GM10248 (cell line): ENCODE results near the gene SEPSECS.

Experiments
- CTCF ChIA-PET: fragments of 300-600 bp; sonication (Branson Sonifier 250); formaldehyde crosslinking; extraction: SDS; loops from one replicate; lab custom pipeline; 2021; ENCODE audit warnings: antibody characterized with exemption; lab: Yijun Ruan, JAX
- POLR2A ChIA-PET: fragments of 350-650 bp; sonication (Branson Sonifier 250); formaldehyde crosslinking; extraction: SDS; loops from one replicate; lab custom pipeline; 2020; ENCODE audit warnings: antibody characterized with exemption; lab: Yijun Ruan, JAX
- DNase-seq: peaks from one replicate; pipeline ENCODE4 v3.0.0; 2012; ENCODE audit errors: extremely low spot score
- CTCF ChIP-seq: IDR thresholded peaks from 2 replicates; pipeline ENCODE4 v1.5.1; 2012; ENCODE audit warnings: mild to moderate bottlenecking, low read depth; ENCODE audit errors: extremely low read depth, missing control alignments, control extremely low read depth

The SEPSECS gene

DNA sequence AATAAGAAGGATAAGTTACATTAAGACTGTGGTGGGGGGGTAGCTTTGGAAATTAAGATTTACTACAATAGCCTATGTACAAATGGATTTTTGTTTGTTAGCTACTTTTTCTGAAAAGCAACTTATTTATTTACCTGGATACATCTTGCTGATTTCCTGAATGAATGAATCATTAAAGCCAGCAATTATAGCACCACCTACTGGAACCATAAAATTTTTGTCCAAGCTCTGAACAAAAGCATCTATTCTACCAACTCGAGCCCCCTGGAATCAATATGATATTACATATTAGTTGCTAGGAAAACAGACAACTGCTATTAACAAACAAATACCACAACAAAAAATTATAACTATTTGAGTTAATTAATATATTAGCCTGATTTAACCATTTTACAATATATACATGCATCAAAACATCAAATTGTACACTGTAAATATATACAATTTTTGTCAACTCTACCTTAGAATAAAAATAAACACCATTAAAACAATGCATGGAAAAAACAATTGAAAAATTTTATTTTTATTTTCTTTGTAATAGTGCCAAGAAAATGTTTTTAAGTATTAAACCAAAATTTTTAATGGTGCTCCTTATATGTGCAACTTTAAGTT lies 15.3 kb downstream of the SEPSECS start:
- DNase-seq = peak; percentile 30
- ChIA-PET CTCF (interaction anchor here (0.8 to 2.6 kb wide), 21 partner anchors 8 to 223 kb away, joined by 3 to 37 read pairs (median 5); partner anchors contain the start of gene SEPSECS), POLR2A (no interaction called here)
- peak; percentile 53 for TF ChIP-seq CTCF

- ChIA-PET POLR2A (no interaction called here), CTCF (interaction anchor here (2.5 kb wide), 1 partner anchor 16 kb away, joined by 6 read pairs; no protein-coding TSS in a partner anchor)
- TF ChIP-seq CTCF = no peak
- DNase-seq = no peak
Observed at GRCh38 chr4:25142468-25142867, 17.8 kb downstream of the SEPSECS start.

- ChIA-PET CTCF (interaction anchor here (0.8 to 1.0 kb wide), 2 partner anchors 10 to 161 kb away, joined by 3 to 4 read pairs; no protein-coding TSS in a partner anchor), POLR2A (no interaction called here)
- no peak for TF ChIP-seq CTCF
- no peak for DNase-seq
Observed at GRCh38 chr4:25141592-25141991, 18.7 kb downstream of the SEPSECS start.

- no peak for TF ChIP-seq CTCF
- CTCF ChIA-PET = interaction anchor here (2.4 to 3.4 kb wide), 2 partner anchors 11 kb away, joined by 6 to 15 read pairs; no protein-coding TSS in a partner anchor
- POLR2A ChIA-PET = no interaction called here
- no peak for DNase-seq
Observed at GRCh38 chr4:25133132-25133531, 27.1 kb downstream of the SEPSECS start.

DNA sequence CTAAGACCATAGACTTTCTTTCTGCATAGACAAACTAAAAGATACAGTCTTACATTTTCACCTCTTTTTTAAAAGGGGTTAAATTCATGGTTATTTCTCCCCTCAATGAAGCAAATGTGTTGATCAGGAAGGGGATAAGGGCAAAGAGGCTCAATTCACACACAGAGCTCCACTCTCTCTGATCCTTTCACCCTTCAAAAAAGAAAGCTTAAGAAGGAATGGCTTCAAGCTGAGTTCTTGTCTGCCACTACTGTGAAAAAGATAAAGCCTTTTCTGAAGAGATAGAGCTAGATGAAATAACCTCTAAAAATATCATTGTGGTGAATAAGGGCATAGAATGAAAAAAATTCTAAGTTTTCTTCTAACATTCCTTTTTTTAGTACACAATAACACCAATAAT lies 28.3 kb downstream of the SEPSECS start:
- ChIA-PET CTCF (interaction anchor here (0.8 to 3.4 kb wide), 7 partner anchors 8 to 181 kb away, joined by 3 to 15 read pairs (median 4); partner anchors contain the start of gene ZCCHC4), POLR2A (no interaction called here)
- DNase-seq = no peak
- no peak for TF ChIP-seq CTCF

- POLR2A ChIA-PET = no interaction called here
- DNase-seq = no peak
- no peak for TF ChIP-seq CTCF
- CTCF ChIA-PET = interaction anchor here (0.8 to 3.4 kb wide), 6 partner anchors 9 to 181 kb away, joined by 3 to 15 read pairs (median 4); partner anchors contain the start of gene ZCCHC4
Observed at GRCh38 chr4:25131381-25131780, 28.9 kb downstream of the SEPSECS start.
